Measurements from ENCODE around the gene CDH3.

The CDH3 gene

GRCh38 chr16:68605746-68606145, 39.4 kb upstream of the CDH3 start:
- no peak for TF ChIP-seq TAF1 (IDR thresholded peaks at IDR 0.05; ENCODE audit: low read depth)

GRCh38 chr16:68607443-68607842, 37.7 kb upstream of the CDH3 start:
- TF ChIP-seq FOXM1 (IDR thresholded peaks at IDR 0.05; ENCODE audit: borderline replicate concordance, low read depth) (no peak), RAD21 (IDR thresholded peaks at IDR 0.05; ENCODE audit: low read depth) (no peak), REST (IDR thresholded peaks at IDR 0.05; ENCODE audit: low read depth) (no peak), EP300 (IDR thresholded peaks at IDR 0.05; ENCODE audit: borderline replicate concordance) (no peak), TEAD4 (IDR thresholded peaks at IDR 0.05) (no peak), ZBTB7A (IDR thresholded peaks at IDR 0.05; ENCODE audit: low read depth) (no peak), TCF12 (IDR thresholded peaks at IDR 0.05; ENCODE audit: low read depth) (no peak), NFIC (IDR thresholded peaks at IDR 0.05) (no peak), USF1 (IDR thresholded peaks at IDR 0.05) (no peak), EGR1 (IDR thresholded peaks at IDR 0.05) (no peak), TAF1 (IDR thresholded peaks at IDR 0.05; ENCODE audit: low read depth) (no peak), CEBPB (IDR thresholded peaks at IDR 0.05) (no peak), CREB1 (IDR thresholded peaks at IDR 0.05; ENCODE audit: low read depth) (no peak), YY1 (IDR thresholded peaks at IDR 0.05; ENCODE audit: low read depth) (no peak), MAX (IDR thresholded peaks at IDR 0.05) (no peak)

GRCh38 chr16:68608330-68608729, 36.8 kb upstream of the CDH3 start:
- TF ChIP-seq YY1 (IDR thresholded peaks at IDR 0.05; ENCODE audit: low read depth), result no peak
- no peak for TF ChIP-seq USF1 (IDR thresholded peaks at IDR 0.05)
- TF ChIP-seq TEAD4 (IDR thresholded peaks at IDR 0.05), result no peak
- no peak for TF ChIP-seq NFIC (IDR thresholded peaks at IDR 0.05)
- TF ChIP-seq CREB1 (IDR thresholded peaks at IDR 0.05; ENCODE audit: low read depth), result no peak

GRCh38 chr16:68612996-68613395, 32.1 kb upstream of the CDH3 start:
- TF ChIP-seq TCF12 (IDR thresholded peaks at IDR 0.05; ENCODE audit: low read depth), result no peak
- no peak for TF ChIP-seq TAF1 (IDR thresholded peaks at IDR 0.05; ENCODE audit: low read depth)
- no peak for TF ChIP-seq TEAD4 (IDR thresholded peaks at IDR 0.05)
- no peak for TF ChIP-seq USF1 (IDR thresholded peaks at IDR 0.05)
- TF ChIP-seq REST (IDR thresholded peaks at IDR 0.05; ENCODE audit: low read depth), result no peak
- no peak for TF ChIP-seq ZBTB7A (IDR thresholded peaks at IDR 0.05; ENCODE audit: low read depth)
- no peak for TF ChIP-seq CEBPB (IDR thresholded peaks at IDR 0.05)
- TF ChIP-seq EP300 (IDR thresholded peaks at IDR 0.05; ENCODE audit: borderline replicate concordance), result no peak
- no peak for TF ChIP-seq NFIC (IDR thresholded peaks at IDR 0.05)
- no peak for TF ChIP-seq FOXM1 (IDR thresholded peaks at IDR 0.05; ENCODE audit: borderline replicate concordance, low read depth)
- TF ChIP-seq RAD21 (IDR thresholded peaks at IDR 0.05; ENCODE audit: low read depth), result no peak
- TF ChIP-seq EGR1 (IDR thresholded peaks at IDR 0.05), result no peak
- TF ChIP-seq CREB1 (IDR thresholded peaks at IDR 0.05; ENCODE audit: low read depth), result no peak
- TF ChIP-seq YY1 (IDR thresholded peaks at IDR 0.05; ENCODE audit: low read depth), result no peak

- TF ChIP-seq RAD21 (IDR thresholded peaks at IDR 0.05; ENCODE audit: low read depth), result no peak
- no peak for TF ChIP-seq TCF12 (IDR thresholded peaks at IDR 0.05; ENCODE audit: low read depth)
- TF ChIP-seq MAX (IDR thresholded peaks at IDR 0.05), result no peak
- TF ChIP-seq EP300 (IDR thresholded peaks at IDR 0.05; ENCODE audit: borderline replicate concordance), result no peak
- no peak for TF ChIP-seq CREB1 (IDR thresholded peaks at IDR 0.05; ENCODE audit: low read depth)
- TF ChIP-seq TEAD4 (IDR thresholded peaks at IDR 0.05), result no peak
- no peak for TF ChIP-seq USF1 (IDR thresholded peaks at IDR 0.05)
- TF ChIP-seq TAF1 (IDR thresholded peaks at IDR 0.05; ENCODE audit: low read depth), result no peak
- TF ChIP-seq FOXM1 (IDR thresholded peaks at IDR 0.05; ENCODE audit: borderline replicate concordance, low read depth), result no peak
- TF ChIP-seq ZBTB7A (IDR thresholded peaks at IDR 0.05; ENCODE audit: low read depth), result no peak
- TF ChIP-seq NFIC (IDR thresholded peaks at IDR 0.05), result no peak
These were observed 27.4 kb upstream of the CDH3 start for GRCh38 chr16:68617734-68618133.

Data from Ishikawa (cell line).